Measurements from ENCODE around the gene CAPSL. TPM values are rescaled to one million over a fixed set of nuclear protein-coding genes. Genes with fewer than 3 reads are reported as not detected.

The CAPSL gene
- total and polyA plus RNA-seq, 2 donors (not counting 1 experiment from before 2014, with no cell fraction given), result not detected

GRCh38 chr5:35974570-35974969 is 36.1 kb upstream of the CAPSL start:
- no peak overlapping the region for H3K4me3 ChIP-seq (ENCODE audit: control extremely low read depth in 1 of 5, extremely low read depth in 1 of 5, insufficient read depth in 1 of 5, low read depth in 2 of 5, low read length in 4 of 5)
- Mint-ChIP-seq H3K4me1 (peaks cover 4% of the 10 kb centered on the region), H3K27ac (no peak overlapping the region), H3K9me3 (ENCODE audit: insufficient read depth) (peaks cover 3% of the 10 kb centered on the region), H3K27me3 (no peaks in the 10 kb centered on the region), H3K4me3 (no peak overlapping the region)
- ChIA-PET CTCF (no interaction called here), POLR2A (no interaction called here)
- no peaks in the 10 kb centered on the region for H3K9me3 ChIP-seq (ENCODE audit: control extremely low read depth in 1 of 3, control insufficient read depth in 2 of 3, insufficient read depth in 1 of 3, low read length in 2 of 3)
- H3K27ac ChIP-seq (ENCODE audit: low read length in 2 of 2), result no peak overlapping the region
- WGBS (ENCODE audit: insufficient coverage), result 50% methylated on average over 2 of the region's 4 CpGs
- TF ChIP-seq CTCF (IDR thresholded peaks at IDR 0.05) (no peak), EZH2 (IDR thresholded peaks at IDR 0.05; ENCODE audit: borderline replicate concordance, insufficient read depth, low read depth, low read length, poor library complexity, severe bottlenecking) (no peak)
- no peak for DNase-seq
- no peaks in the 10 kb centered on the region for H4K20me1 ChIP-seq (ENCODE audit: control insufficient read depth, insufficient read depth, low read length, poor library complexity, severe bottlenecking)
- no peak for ATAC-seq (ENCODE audit: low read depth)
- H3K27me3 ChIP-seq (replicated peaks in 1 of 4; ENCODE audit: control extremely low read depth in 1 of 4, control insufficient read depth in 3 of 4, insufficient read depth in 4 of 4, low read length in 3 of 4), result no peaks in the 10 kb centered on the region
- H3K79me2 ChIP-seq (ENCODE audit: control insufficient read depth, insufficient read depth, low read length), result no peaks in the 10 kb centered on the region
- no peaks in the 10 kb centered on the region for H3K36me3 ChIP-seq (replicated peaks in 1 of 2; ENCODE audit: control extremely low read depth in 1 of 2, control insufficient read depth in 1 of 2, extremely low read depth in 1 of 2, insufficient read depth in 2 of 2, low read length in 1 of 2)
- no peak overlapping the region for H3K4me2 ChIP-seq (replicated peaks; ENCODE audit: low read depth, low read length, poor library complexity, severe bottlenecking)
- intact Hi-C loops (cut with micrococcal nuclease), result no loop called here
- H2AFZ ChIP-seq (ENCODE audit: insufficient read depth, low read depth, low read length, poor library complexity, severe bottlenecking), result no peak overlapping the region
- H3K9ac ChIP-seq (ENCODE audit: low read length), result no peak overlapping the region
- H3K4me1 ChIP-seq (ENCODE audit: control insufficient read depth in 2 of 2, insufficient read depth in 2 of 2, low read length in 2 of 2), result no peaks in the 10 kb centered on the region

DNA sequence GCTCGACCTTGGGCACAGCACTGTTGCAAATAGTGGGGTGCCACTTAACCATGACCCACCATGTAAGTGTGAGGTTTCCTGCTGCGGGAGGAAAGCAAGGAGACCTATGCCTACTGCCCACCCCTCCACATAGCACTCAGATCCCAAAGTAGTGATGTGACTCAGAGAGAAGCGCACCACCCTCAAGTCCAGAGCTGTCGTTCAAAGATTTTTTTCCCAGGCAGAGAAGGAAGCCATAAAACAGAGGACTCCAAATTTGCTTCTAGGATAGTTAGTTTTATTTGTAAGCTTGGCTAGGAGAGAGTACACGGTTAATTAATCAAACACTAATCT is 33.4 kb upstream of the CAPSL start:
- intact Hi-C loops (cut with micrococcal nuclease), result no loop called here
- WGBS (ENCODE audit: insufficient coverage), result no CpG with 5 or more reads among the region's 5 CpGs
- CTCF ChIA-PET, result no interaction called here

More for the DNA sequence above, 33.4 kb upstream of the CAPSL start:
- no peaks in the 10 kb centered on the region for H3K9me3 Mint-ChIP-seq (ENCODE audit: insufficient read depth)
- Histone ChIP-seq H2AFZ (ENCODE audit: insufficient read depth, low read depth, low read length, poor library complexity, severe bottlenecking) (no peak overlapping the region), H3K36me3 (replicated peaks in 1 of 2; ENCODE audit: control extremely low read depth in 1 of 2, control insufficient read depth in 1 of 2, extremely low read depth in 1 of 2, insufficient read depth in 2 of 2, low read length in 1 of 2) (no peaks in the 10 kb centered on the region), H3K9me3 (ENCODE audit: control extremely low read depth in 1 of 3, control insufficient read depth in 2 of 3, insufficient read depth in 1 of 3, low read length in 2 of 3) (no peaks in the 10 kb centered on the region), H3K4me3 (ENCODE audit: control extremely low read depth in 1 of 5, extremely low read depth in 1 of 5, insufficient read depth in 1 of 5, low read depth in 2 of 5, low read length in 4 of 5) (no peak overlapping the region), H3K9ac (ENCODE audit: low read length) (no peak overlapping the region), H3K27ac (ENCODE audit: low read length in 2 of 2) (no peak overlapping the region), H3K27me3 (replicated peaks in 1 of 4; ENCODE audit: control extremely low read depth in 1 of 4, control insufficient read depth in 3 of 4, insufficient read depth in 4 of 4, low read length in 3 of 4) (no peaks in the 10 kb centered on the region), H3K79me2 (ENCODE audit: control insufficient read depth, insufficient read depth, low read length) (no peaks in the 10 kb centered on the region), H3K4me1 (ENCODE audit: control insufficient read depth in 2 of 2, insufficient read depth in 2 of 2, low read length in 2 of 2) (no peaks in the 10 kb centered on the region), H4K20me1 (ENCODE audit: control insufficient read depth, insufficient read depth, low read length, poor library complexity, severe bottlenecking) (no peaks in the 10 kb centered on the region), H3K4me2 (replicated peaks; ENCODE audit: low read depth, low read length, poor library complexity, severe bottlenecking) (no peak overlapping the region)
- no peak for DNase-seq
- no peak overlapping the region for H3K4me3 Mint-ChIP-seq
- no peak for ATAC-seq (ENCODE audit: low read depth)
- POLR2A ChIA-PET, result no interaction called here
- no peaks in the 10 kb centered on the region for H3K27me3 Mint-ChIP-seq
- no peak overlapping the region for H3K27ac Mint-ChIP-seq
- TF ChIP-seq CTCF (IDR thresholded peaks at IDR 0.05), result no peak
- TF ChIP-seq EZH2 (IDR thresholded peaks at IDR 0.05; ENCODE audit: borderline replicate concordance, insufficient read depth, low read depth, low read length, poor library complexity, severe bottlenecking), result no peak
- no peaks in the 10 kb centered on the region for H3K4me1 Mint-ChIP-seq

All from B cell (primary cell).